Measurements from ENCODE around the gene GPS2.

Gene GPS2

DNA sequence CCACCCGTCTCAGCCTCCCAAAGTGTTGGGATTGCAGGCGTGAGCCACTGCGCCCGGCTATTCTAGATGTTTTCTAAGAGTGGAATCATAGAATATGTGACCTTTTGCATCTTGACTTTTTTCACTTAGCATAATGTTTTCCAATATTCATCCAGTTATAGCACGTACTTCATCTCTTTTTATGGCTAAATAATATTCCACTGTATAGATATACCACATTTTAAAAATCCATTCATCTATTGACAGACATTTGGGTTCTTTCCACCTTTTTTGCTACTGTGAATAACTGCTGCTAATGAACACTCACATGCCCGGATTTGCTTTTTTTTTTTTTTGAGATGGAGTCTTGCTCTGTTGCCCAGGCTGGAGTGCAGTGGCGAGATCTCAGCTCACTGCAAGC is 11.0 kb downstream of the GPS2 start:
- H3K4me3 ChIP-seq (ENCODE audit: low read length), result no peak overlapping the region
- no peak for DNase-seq (ENCODE audit: low read depth, low spot score)

DNA sequence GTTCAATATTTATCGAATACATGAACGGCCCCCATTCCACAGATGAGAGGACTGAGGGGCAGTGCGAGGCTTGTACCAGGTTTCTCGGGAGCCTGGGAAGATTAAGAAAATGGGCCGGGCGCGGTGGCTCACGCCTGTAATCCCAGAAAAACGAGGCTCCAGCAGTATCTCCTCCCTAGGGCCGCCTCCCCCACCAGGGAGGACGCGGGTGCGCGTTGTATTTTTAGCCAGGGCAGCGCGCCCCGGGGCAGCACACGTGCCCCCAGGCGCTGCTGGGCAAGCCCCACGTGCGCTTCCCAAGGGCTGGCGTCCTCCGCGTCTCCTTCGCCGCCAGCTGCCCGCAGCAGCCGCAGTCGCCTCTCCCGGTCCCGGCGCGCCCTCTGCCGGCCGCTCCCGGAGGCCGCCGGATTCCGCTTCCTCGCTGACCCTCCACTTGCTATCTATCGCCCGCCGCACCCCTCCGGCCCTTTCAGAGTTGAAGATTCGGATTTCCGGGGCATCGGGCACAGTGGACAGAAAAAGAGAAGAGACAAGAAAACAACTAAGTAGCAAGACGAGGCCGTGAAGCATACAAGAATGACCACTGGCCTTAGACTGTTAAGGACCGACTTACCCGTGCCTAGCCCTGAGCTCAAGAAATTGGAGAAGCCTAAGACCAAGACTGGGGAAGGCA is 18.8 kb downstream of the GPS2 start:
- peak overlapping the region; percentile 3; the same call in 1 of the 2 replicates for H3K4me3 ChIP-seq (ENCODE audit: low read length)

GRCh38 chr17:7295230-7296180 is 19.7 kb downstream of the GPS2 start:
- peak overlapping the region; percentile 56 for H3K4me3 ChIP-seq (ENCODE audit: low read length)

More for the DNA sequence above, 18.8 kb downstream of the GPS2 start:
- DNase-seq (ENCODE audit: low read depth, low spot score), result no peak

DNA sequence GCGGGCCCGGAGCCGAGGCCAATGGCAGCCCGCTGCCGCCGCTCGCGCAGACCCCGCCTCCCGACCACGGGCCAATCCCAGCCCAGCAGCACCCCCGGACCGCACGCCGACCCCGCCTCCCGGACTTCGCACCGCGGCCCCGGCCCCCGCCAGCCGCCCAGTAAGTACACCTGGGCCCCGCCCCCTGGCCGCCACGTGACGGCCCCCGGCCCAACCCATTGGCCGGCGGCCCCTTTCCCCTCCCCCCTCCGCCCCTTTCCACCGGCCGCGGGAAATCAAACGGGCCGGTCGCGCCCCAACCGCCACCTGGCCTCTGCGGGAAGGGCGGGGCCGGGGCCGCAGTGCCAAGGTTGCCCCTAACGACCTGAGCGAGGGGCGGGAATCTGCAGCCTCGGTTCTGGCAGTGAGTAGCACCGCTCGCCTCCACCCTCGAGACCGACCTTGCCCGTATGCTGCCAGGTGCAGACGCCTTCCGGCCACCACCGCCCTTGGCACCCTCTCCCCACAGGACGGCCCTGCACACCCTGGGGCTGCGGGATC is 20.5 kb downstream of the GPS2 start, which contains the start of gene YBX2:
Gene YBX2, minus strand, starts transcription at position 26 of the 540 bp plus-strand sequence. CDS start 139 bp downstream, outside the sequence.
- DNase-seq (ENCODE audit: low read depth, low spot score), result peak; percentile 76
- H3K4me3 ChIP-seq (ENCODE audit: low read length), result peak within 1 kb of the TSS; percentile 56

More at GRCh38 chr17:7295230-7296180, 19.7 kb downstream of the GPS2 start:
- no peak for DNase-seq (ENCODE audit: low read depth, low spot score)

DNA sequence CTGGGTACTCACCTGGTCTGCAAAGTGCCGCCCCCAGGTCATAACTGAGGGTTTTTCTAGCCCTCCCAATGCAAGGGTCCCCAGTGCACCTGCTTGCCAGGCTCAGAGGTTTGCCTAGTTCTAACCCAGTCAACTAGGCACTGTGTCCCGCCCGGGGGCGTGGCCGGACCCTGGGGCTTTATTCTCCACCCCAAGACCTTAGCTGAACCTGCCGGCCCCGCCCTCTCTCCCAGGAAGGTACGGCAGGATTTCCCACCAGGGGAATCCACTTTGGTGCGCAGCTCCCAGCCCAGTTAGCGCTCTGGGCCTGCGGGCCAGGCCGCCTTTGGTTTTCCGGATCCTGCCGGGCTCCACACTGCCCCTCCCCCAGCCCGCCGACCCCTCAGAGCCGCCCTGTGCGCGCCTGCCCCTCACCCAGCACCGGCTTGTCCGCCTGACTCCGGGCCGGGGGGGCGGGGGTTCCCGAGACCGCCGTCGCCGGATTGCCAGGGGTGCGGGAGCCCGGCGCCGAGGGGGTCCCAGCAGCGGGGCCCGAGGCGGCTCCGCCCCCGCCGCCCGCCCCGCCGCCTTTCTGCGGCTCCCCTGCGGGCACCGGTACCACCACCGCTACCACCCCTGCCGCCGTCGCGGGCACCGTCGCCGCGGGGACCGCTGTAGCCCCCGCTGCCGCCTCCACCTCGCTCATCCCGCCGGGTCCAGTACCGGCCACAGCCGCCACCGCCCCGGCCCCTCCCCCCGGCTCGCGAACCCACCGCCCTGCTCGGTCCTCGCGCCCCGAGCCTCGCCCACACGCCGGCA is 21.1 kb downstream of the GPS2 start:
- peak overlapping the region; percentile 21 for H3K4me3 ChIP-seq (ENCODE audit: low read length)
- no peak for DNase-seq (ENCODE audit: low read depth, low spot score)

GRCh38 chr17:7293159-7293558 is 22.0 kb downstream of the GPS2 start:
- no peak for DNase-seq (ENCODE audit: low read depth, low spot score)
- H3K4me3 ChIP-seq (ENCODE audit: low read length), result no peak overlapping the region

DNA sequence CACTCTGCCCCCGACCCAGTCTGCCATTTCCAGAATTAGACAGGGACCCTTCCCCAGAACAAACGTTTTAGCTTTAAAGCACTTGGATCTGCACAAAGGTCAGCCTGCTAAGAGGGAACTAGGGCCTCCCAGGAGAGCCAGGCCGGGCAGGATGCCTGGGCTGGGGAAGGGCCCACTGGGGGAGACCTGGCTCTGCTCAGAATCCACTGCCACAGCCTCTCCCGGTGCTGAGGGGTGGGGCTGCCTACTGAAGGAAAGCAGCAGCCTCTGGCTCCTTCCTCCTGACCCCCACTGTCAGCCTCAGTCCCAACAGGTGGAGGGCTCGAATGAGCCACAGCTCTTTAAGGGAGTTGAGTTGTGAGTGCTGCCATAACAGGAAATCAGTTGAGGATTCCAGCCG is 22.4 kb downstream of the GPS2 start:
- DNase-seq (ENCODE audit: low read depth, low spot score), result no peak

DNA sequence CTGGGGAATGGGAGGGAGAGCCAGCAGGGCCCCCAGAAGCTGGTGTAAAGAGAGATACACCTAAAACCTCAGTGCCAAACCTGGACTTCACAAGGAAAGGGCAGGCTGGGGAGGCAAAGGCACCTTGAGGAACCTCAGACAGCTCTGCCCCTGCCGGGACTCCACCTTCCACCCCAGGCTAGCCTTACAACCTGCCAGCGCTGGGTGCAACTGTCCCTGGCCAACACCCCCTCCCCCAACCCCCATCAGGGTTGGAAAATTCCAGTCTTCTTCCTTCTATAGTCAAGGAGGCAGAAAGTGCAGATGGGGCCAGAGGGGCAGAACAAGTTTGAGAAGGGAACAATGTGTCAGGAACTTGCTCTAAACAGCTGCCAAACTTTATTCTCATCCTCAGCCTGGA is 23.0 kb downstream of the GPS2 start:
- no peak for DNase-seq (ENCODE audit: low read depth, low spot score)
- H3K4me3 ChIP-seq (ENCODE audit: low read length), result no peak overlapping the region

More for the DNA sequence above, 22.4 kb downstream of the GPS2 start:
- no peak overlapping the region for H3K4me3 ChIP-seq (ENCODE audit: low read length)

DNA sequence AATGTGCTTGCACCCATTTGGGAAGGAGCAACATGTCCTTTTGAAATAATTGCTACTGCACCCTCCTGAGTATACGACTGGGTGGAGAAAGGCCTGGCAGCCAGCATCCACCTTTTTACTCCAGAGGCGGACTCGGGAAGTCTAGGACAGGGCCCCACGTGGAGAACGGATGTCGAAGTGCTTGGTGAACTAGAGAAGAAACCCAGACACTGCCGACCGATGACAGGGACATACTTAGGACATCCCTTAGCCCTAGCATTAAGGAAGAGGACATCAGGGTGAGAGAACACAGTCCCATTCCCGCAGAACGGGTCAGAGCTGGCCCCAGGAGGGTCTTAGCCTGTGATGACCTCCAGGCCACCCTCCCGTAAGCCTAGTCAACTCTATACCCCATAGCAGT is 24.5 kb downstream of the GPS2 start:
- no peak overlapping the region for H3K4me3 ChIP-seq (ENCODE audit: low read length)
- no peak for DNase-seq (ENCODE audit: low read depth, low spot score)

DNA sequence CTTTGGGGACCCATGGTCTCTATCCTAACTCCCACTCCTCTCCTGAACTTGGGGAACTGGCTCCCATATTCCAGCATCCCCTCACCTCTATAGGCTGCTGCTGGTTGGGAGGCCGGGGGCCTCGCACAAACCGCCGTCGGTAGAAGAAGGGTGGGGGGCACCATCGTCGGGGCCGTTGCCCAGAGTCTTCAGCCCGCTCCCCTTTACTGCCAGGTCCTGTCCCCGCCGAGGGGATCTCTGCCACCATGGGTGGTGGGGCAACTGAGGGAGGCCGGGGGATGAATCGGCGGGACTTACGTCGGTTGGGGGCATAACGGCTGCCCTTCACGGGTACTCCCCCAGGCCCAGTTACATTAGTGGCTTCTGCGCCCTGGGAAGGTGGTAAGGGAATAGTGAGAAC is 25.0 kb downstream of the GPS2 start:
- DNase-seq (ENCODE audit: low read depth, low spot score), result no peak
- H3K4me3 ChIP-seq (ENCODE audit: low read length), result no peak overlapping the region

DNA sequence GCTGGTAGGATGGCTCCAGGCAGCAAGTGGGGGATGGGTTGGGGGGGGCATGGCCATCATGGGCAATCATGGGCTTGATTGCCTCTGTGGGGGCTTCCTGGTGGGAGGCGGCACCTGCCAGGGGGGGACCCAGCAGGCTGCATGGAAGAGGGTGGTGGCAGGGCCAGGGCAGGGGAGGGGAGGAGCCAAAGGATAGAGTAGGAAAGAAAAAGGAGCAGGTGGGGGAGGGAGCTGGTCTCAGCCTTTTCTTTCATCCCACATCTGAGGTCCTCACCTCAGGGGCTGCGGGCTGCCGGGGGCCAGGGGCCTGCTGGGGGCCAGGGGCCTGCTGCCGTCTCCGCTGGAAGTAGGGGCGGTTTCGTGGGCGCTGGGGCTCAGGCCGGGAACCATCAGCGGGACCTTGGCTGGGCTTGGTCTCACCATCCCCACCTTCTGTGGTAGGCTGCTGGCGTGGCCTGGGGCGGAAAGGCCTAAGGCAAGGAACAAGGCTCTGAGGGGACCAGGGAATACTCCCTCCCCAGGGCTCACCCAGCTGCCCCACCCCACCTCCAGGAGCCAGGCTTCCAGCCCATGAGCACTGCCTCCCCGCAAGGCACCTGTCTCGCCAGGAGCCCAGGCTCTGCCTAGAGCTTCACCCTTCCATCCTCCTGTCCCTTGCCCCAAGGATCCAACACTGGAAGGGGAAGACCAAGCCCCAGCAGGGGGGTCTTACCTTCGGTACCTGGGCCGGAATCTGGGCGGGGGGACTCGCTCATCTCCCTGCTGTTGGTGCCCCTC is 25.7 kb downstream of the GPS2 start:
- DNase-seq (ENCODE audit: low read depth, low spot score), result no peak
- no peak overlapping the region for H3K4me3 ChIP-seq (ENCODE audit: low read length)

DNA sequence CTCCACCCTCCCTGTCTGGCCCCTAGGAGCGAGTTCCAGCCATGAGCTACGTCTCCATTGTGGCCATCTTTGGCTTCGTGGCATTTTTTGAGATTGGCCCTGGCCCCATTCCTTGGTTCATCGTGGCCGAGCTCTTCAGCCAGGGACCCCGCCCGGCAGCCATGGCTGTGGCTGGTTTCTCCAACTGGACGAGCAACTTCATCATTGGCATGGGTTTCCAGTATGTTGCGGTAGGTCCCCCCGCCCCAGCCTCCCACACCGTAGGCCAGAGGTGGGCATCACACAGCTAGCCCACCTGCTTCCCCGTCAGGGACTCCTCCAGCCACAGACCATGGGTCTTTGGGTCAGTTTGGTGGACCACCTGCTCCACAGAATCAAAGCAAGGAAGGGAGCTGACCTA is 29.5 kb downstream of the GPS2 start:
- DNase-seq (ENCODE audit: low read depth, low spot score), result no peak
- no peak overlapping the region for H3K4me3 ChIP-seq (ENCODE audit: low read length)

GRCh38 chr17:7284911-7285310 is 30.2 kb downstream of the GPS2 start:
- H3K4me3 ChIP-seq (ENCODE audit: low read length), result no peak overlapping the region
- DNase-seq (ENCODE audit: low read depth, low spot score), result no peak

GRCh38 chr17:7283471-7284216 is 31.5 kb downstream of the GPS2 start:
- no peak for DNase-seq (ENCODE audit: low read depth, low spot score)
- H3K4me3 ChIP-seq (ENCODE audit: low read length), result no peak overlapping the region

GRCh38 chr17:7282752-7283321 is 32.3 kb downstream of the GPS2 start:
- no peak for DNase-seq (ENCODE audit: low read depth, low spot score)
- H3K4me3 ChIP-seq (ENCODE audit: low read length), result no peak overlapping the region

GRCh38 chr17:7281953-7282751 is 33.0 kb downstream of the GPS2 start:
- no peak for DNase-seq (ENCODE audit: low read depth, low spot score)

More at GRCh38 chr17:7281953-7282751, 33.0 kb downstream of the GPS2 start:
- H3K4me3 ChIP-seq (ENCODE audit: low read length), result peak overlapping the region; percentile 54
